ENCODE measurements around the gene ETFRF1.

DNA sequence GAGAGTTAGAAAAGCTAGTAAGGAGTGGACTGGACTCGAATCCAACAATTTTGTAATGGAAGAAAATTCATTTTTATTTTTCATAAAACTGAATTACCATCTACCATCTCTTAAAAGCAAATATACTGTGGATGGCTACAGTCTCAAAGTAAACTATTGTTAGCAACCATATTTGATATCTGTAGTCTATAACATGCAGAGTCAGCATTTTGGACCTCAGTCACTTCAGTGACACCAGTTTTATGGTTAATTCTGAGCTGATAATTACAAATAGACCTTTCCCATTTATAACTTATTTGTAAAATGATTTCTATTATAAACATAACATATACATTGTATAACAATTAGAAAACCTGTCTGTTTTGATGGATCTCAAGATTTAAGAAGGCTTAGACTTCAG lies 53.7 kb downstream of the ETFRF1 start:
- TF ChIP-seq ZNF266 (tag by site-specific recombination; IDR thresholded peaks at IDR 0.05; ENCODE audit: low read depth) (no peak), ZNF274 (IDR thresholded peaks at IDR 0.05; ENCODE audit: low read length) (no peak), ZNF274 (tag by site-specific recombination; IDR thresholded peaks at IDR 0.05; ENCODE audit: borderline replicate concordance) (no peak), ZNF707 (tag by site-specific recombination; IDR thresholded peaks at IDR 0.05) (no peak), ZNF16 (tag by site-specific recombination; IDR thresholded peaks at IDR 0.05; ENCODE audit: low read depth) (no peak), ZNF416 (tag by site-specific recombination; IDR thresholded peaks at IDR 0.05) (no peak), ZBTB8A (tag by site-specific recombination; IDR thresholded peaks at IDR 0.05) (no peak), HOXA7 (CRISPR knock-in tag; IDR thresholded peaks at IDR 0.05; ENCODE audit: borderline replicate concordance) (no peak), ZNF37A (tag by site-specific recombination; IDR thresholded peaks at IDR 0.05) (no peak), BCL11A (tag by site-specific recombination; IDR thresholded peaks at IDR 0.05; ENCODE audit: low read depth) (no peak)
- TF ChIP-seq, protein P1, sequence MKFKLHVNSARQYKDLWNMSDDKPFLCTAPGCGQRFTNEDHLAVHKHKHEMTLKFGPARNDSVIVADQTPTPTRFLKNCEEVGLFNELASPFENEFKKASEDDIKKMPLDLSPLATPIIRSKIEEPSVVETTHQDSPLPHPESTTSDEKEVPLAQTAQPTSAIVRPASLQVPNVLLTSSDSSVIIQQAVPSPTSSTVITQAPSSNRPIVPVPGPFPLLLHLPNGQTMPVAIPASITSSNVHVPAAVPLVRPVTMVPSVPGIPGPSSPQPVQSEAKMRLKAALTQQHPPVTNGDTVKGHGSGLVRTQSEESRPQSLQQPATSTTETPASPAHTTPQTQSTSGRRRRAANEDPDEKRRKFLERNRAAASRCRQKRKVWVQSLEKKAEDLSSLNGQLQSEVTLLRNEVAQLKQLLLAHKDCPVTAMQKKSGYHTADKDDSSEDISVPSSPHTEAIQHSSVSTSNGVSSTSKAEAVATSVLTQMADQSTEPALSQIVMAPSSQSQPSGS (tag by site-specific recombination; IDR thresholded peaks at IDR 0.05; ENCODE audit: low read depth): no peak
- TF ChIP-seq, protein P2, sequence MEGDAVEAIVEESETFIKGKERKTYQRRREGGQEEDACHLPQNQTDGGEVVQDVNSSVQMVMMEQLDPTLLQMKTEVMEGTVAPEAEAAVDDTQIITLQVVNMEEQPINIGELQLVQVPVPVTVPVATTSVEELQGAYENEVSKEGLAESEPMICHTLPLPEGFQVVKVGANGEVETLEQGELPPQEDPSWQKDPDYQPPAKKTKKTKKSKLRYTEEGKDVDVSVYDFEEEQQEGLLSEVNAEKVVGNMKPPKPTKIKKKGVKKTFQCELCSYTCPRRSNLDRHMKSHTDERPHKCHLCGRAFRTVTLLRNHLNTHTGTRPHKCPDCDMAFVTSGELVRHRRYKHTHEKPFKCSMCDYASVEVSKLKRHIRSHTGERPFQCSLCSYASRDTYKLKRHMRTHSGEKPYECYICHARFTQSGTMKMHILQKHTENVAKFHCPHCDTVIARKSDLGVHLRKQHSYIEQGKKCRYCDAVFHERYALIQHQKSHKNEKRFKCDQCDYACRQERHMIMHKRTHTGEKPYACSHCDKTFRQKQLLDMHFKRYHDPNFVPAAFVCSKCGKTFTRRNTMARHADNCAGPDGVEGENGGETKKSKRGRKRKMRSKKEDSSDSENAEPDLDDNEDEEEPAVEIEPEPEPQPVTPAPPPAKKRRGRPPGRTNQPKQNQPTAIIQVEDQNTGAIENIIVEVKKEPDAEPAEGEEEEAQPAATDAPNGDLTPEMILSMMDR (tag by site-specific recombination; IDR thresholded peaks at IDR 0.05): no peak
- TF ChIP-seq, protein P3, sequence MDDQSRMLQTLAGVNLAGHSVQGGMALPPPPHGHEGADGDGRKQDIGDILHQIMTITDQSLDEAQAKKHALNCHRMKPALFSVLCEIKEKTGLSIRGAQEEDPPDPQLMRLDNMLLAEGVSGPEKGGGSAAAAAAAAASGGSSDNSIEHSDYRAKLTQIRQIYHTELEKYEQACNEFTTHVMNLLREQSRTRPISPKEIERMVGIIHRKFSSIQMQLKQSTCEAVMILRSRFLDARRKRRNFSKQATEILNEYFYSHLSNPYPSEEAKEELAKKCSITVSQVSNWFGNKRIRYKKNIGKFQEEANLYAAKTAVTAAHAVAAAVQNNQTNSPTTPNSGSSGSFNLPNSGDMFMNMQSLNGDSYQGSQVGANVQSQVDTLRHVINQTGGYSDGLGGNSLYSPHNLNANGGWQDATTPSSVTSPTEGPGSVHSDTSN (CRISPR knock-in tag; IDR thresholded peaks at IDR 0.05): no peak
- TF ChIP-seq, protein P4, sequence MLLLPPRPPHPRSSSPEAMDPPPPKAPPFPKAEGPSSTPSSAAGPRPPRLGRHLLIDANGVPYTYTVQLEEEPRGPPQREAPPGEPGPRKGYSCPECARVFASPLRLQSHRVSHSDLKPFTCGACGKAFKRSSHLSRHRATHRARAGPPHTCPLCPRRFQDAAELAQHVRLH (tag by site-specific recombination; IDR thresholded peaks at IDR 0.05): no peak
